ENCODE results near the gene SLC25A12. TPM values are rescaled to one million over a fixed set of nuclear protein-coding genes. Genes with fewer than 3 reads are reported as not detected.

Gene SLC25A12
- total RNA-seq, 1 donor from 2014 or later = 16.5 TPM

DNA sequence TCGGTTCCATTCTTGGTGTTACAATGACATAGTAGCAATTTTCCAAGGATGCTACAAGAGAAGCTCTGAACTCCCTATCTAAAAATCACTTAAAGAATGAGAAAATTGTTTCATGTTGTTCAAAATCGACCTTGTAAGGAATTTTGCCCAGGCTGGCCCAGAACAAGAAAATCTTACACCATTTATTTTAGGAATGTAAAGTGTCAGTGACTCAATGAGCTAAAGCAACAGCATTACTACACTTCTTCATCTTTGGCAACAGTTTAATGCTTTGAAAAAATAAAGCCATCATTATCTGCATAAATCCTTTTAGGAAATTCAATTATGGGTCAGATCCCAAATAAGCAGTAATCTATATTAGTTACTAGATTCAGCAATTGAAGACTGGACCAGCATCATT lies 38.6 kb downstream of the SLC25A12 start:
- H3K4me3 Mint-ChIP-seq (ENCODE audit: unreplicated experiment) = no peak overlapping the region
- H3K9me3 Mint-ChIP-seq (ENCODE audit: unreplicated experiment) = no peaks in the 10 kb centered on the region
- H3K27ac Mint-ChIP-seq (ENCODE audit: unreplicated experiment) = no peak overlapping the region
- H3K36me3 Mint-ChIP-seq (ENCODE audit: unreplicated experiment) = peaks cover 10% of the 10 kb centered on the region
- DNase-seq (ENCODE audit: extremely low spot score, unreplicated experiment) = no peak
- H3K4me1 Mint-ChIP-seq (ENCODE audit: unreplicated experiment) = peaks cover 29% of the 10 kb centered on the region
- H3K27me3 Mint-ChIP-seq (ENCODE audit: unreplicated experiment) = no peaks in the 10 kb centered on the region
- TF ChIP-seq CTCF (IDR thresholded peaks at IDR 0.05) = no peak

DNA sequence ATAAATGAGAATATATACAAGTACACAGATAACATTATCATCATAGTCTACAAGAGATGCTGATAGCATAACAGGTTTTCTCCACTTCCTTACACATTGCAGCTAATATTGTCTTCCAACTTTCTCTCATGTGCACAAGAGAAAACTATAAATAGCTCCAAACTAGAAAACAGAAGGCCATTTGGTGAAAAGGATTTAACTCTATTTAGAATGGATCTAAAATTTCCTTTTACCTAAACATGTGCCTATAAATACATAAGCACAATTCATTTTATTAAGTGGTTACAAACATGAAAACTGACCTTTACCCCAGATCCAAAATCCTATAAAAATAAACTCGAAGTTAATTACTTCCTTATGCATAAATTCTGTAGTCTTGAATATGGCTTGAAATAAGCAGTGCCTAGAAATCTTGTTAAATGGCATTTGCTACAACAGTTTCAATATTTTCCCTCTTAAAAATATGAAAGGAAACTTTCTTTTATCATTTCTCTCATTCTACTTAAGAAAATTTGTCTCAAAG lies 41.6 kb downstream of the SLC25A12 start:
- Mint-ChIP-seq H3K4me1 (ENCODE audit: unreplicated experiment) (peaks cover 14% of the 10 kb centered on the region), H3K27me3 (ENCODE audit: unreplicated experiment) (no peaks in the 10 kb centered on the region), H3K4me3 (ENCODE audit: unreplicated experiment) (no peak overlapping the region), H3K27ac (ENCODE audit: unreplicated experiment) (no peak overlapping the region), H3K9me3 (ENCODE audit: unreplicated experiment) (no peaks in the 10 kb centered on the region), H3K36me3 (ENCODE audit: unreplicated experiment) (peaks cover 12% of the 10 kb centered on the region)
- no peak for TF ChIP-seq CTCF (IDR thresholded peaks at IDR 0.05)
- no peak for DNase-seq (ENCODE audit: extremely low spot score, unreplicated experiment)

DNA sequence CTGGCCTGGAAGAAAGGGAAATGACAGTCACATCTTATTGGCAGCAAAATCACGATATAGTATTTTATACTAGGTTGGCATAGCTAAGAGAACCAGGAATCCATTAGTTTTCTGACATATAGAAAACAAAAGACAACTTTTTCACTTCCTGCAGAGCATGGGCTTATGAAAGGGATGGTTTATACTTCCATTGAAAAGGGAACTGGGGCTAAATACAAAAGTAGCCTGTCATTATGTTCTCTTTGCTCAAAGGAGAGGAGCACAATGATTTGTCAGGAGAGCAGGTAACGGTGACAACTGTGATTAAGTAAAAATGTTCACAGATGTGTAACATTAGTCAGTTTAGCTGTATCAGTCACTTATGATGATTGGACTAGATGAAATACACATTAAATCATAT lies 46.4 kb downstream of the SLC25A12 start:
- no peaks in the 10 kb centered on the region for H3K27me3 Mint-ChIP-seq (ENCODE audit: unreplicated experiment)
- no peak overlapping the region for H3K27ac Mint-ChIP-seq (ENCODE audit: unreplicated experiment)
- peaks cover 6% of the 10 kb centered on the region for H3K36me3 Mint-ChIP-seq (ENCODE audit: unreplicated experiment)
- H3K9me3 Mint-ChIP-seq (ENCODE audit: unreplicated experiment) = no peaks in the 10 kb centered on the region
- no peak for DNase-seq (ENCODE audit: extremely low spot score, unreplicated experiment)
- no peak overlapping the region for H3K4me3 Mint-ChIP-seq (ENCODE audit: unreplicated experiment)
- TF ChIP-seq CTCF (IDR thresholded peaks at IDR 0.05) = no peak
- peaks cover 5% of the 10 kb centered on the region for H3K4me1 Mint-ChIP-seq (ENCODE audit: unreplicated experiment)

DNA sequence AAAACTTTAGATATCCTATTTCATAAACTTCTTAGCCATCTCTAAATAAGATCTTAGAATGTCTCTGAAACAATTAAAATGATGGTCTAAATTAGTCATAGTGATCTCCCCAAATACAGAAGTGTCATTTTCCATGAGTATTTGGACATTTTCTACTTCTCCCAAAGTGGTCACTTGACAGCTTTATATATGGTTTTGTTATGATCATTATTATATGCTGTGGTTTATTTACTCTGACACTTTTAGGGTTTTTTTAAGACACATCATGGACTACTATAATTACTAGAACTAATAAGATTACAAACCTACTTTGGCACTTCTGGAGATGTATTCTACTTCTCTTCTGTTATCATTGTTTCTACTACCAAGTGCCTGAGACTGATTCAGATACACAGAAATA lies 47.1 kb downstream of the SLC25A12 start:
- no peaks in the 10 kb centered on the region for H3K27me3 Mint-ChIP-seq (ENCODE audit: unreplicated experiment)

GRCh38 chr2:171841996-171842395 lies 52.0 kb downstream of the SLC25A12 start:
- Mint-ChIP-seq H3K9me3 (ENCODE audit: unreplicated experiment) (no peaks in the 10 kb centered on the region), H3K4me1 (ENCODE audit: unreplicated experiment) (peaks cover 15% of the 10 kb centered on the region), H3K4me3 (ENCODE audit: unreplicated experiment) (no peak overlapping the region), H3K27ac (ENCODE audit: unreplicated experiment) (no peak overlapping the region), H3K36me3 (ENCODE audit: unreplicated experiment) (peaks cover 21% of the 10 kb centered on the region), H3K27me3 (ENCODE audit: unreplicated experiment) (no peaks in the 10 kb centered on the region)
- no peak for TF ChIP-seq CTCF (IDR thresholded peaks at IDR 0.05)
- DNase-seq (ENCODE audit: extremely low spot score, unreplicated experiment) = no peak

More for the DNA sequence above, 47.1 kb downstream of the SLC25A12 start:
- H3K9me3 Mint-ChIP-seq (ENCODE audit: unreplicated experiment) = no peaks in the 10 kb centered on the region
- DNase-seq (ENCODE audit: extremely low spot score, unreplicated experiment) = no peak
- H3K4me3 Mint-ChIP-seq (ENCODE audit: unreplicated experiment) = no peak overlapping the region
- H3K36me3 Mint-ChIP-seq (ENCODE audit: unreplicated experiment) = peaks cover 6% of the 10 kb centered on the region
- H3K4me1 Mint-ChIP-seq (ENCODE audit: unreplicated experiment) = no peaks in the 10 kb centered on the region
- TF ChIP-seq CTCF (IDR thresholded peaks at IDR 0.05) = no peak
- no peak overlapping the region for H3K27ac Mint-ChIP-seq (ENCODE audit: unreplicated experiment)

All from osteocyte (in vitro differentiated cells).